Dedifferentiated amniotic fluid mesenchymal stem cell (primary cell): ENCODE measurements around the gene EIPR1.

Experiments used
- DNase-seq: peaks from one replicate; pipeline ENCODE4 v3.0.0-alpha.2; 2016; ENCODE audit errors: extremely low spot score

EIPR1 gene

GRCh38 chr2:3246928-3247714 lies 130.5 kb downstream of the EIPR1 start:
- DNase-seq, result no peak

GRCh38 chr2:3246406-3246805 lies 131.2 kb downstream of the EIPR1 start:
- DNase-seq, result no peak

GRCh38 chr2:3244486-3244885 lies 133.1 kb downstream of the EIPR1 start:
- no peak for DNase-seq

GRCh38 chr2:3243804-3244203 lies 133.8 kb downstream of the EIPR1 start:
- no peak for DNase-seq

GRCh38 chr2:3242747-3243369 lies 134.8 kb downstream of the EIPR1 start:
- no peak for DNase-seq

GRCh38 chr2:3241971-3242746 lies 135.5 kb downstream of the EIPR1 start:
- no peak for DNase-seq

- DNase-seq, result no peak
Observed at GRCh38 chr2:3238951-3239841, 138.4 kb downstream of the EIPR1 start.

- DNase-seq, result no peak
Observed at GRCh38 chr2:3236300-3237045, 141.1 kb downstream of the EIPR1 start.

- no peak for DNase-seq
Observed at GRCh38 chr2:3233877-3234276, 143.7 kb downstream of the EIPR1 start.

GRCh38 chr2:3229221-3229620 lies 148.4 kb downstream of the EIPR1 start:
- DNase-seq, result no peak

- no peak for DNase-seq
Observed at GRCh38 chr2:3224681-3225080, 152.9 kb downstream of the EIPR1 start.

- no peak for DNase-seq
Observed at GRCh38 chr2:3223080-3223923, 154.3 kb downstream of the EIPR1 start.

- no peak for DNase-seq
Observed at GRCh38 chr2:3222636-3223035, 155.0 kb downstream of the EIPR1 start.

GRCh38 chr2:3219536-3219935 lies 158.1 kb downstream of the EIPR1 start:
- DNase-seq, result no peak

GRCh38 chr2:3217646-3218045 lies 160.0 kb downstream of the EIPR1 start:
- DNase-seq, result no peak

- no peak for DNase-seq
Observed at GRCh38 chr2:3216841-3217495, 160.7 kb downstream of the EIPR1 start.

GRCh38 chr2:3214806-3215404 lies 162.7 kb downstream of the EIPR1 start:
- no peak for DNase-seq

- DNase-seq, result no peak
Observed at GRCh38 chr2:3214065-3214464, 163.6 kb downstream of the EIPR1 start.

- DNase-seq, result no peak
Observed at GRCh38 chr2:3212984-3213383, 164.6 kb downstream of the EIPR1 start.
